Measurements from ENCODE around the gene PRSS50.

The PRSS50 gene

DNA sequence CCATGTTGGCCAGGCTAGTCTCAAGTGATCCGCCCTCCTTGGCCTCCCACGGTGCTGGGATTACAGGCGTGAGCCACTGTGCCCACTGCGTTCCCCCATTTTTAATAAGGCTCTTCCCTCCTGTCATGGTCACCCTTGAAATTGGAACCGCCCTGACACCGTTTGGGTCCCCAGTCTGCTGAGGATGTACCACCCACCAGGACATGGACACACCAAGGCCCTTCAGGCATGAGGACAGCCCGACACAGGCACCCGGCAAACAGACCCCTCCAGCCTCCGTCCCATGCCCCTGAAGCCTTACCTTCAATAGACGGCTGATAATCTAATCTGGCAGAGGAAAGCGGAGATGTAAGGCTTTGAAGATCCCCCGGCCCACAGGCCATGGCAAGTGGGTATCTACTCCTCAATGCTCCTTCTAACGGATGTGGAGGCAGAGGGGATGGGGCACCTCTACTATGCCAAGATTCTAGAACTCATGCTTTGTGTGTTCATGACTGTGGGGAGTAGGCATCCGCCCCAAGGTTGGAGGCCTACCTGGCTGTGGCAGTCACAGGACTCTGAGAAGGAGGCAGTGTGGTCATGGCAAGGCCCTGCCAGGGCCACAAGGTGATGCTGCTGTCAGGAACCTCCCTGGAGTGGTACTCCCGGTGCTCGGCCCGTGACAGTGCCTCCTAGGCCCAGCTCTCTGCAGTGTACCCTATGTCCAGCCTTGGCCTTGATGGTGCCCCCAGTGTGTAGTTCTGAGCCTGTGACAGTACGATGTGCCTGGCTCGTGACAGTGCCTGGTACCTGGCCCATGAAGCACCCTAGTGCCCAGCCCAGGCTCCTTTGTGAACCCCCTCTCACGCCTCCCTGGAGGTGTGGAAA lies 18.6 kb upstream of the PRSS50 start:
- TF ChIP-seq CTCF (IDR thresholded peaks at IDR 0.05; ENCODE audit: borderline replicate concordance, insufficient read depth, low read depth, low read length) = no peak
- no peak overlapping the region for H3K4me3 ChIP-seq (ENCODE audit: low read depth, low read length)

DNA sequence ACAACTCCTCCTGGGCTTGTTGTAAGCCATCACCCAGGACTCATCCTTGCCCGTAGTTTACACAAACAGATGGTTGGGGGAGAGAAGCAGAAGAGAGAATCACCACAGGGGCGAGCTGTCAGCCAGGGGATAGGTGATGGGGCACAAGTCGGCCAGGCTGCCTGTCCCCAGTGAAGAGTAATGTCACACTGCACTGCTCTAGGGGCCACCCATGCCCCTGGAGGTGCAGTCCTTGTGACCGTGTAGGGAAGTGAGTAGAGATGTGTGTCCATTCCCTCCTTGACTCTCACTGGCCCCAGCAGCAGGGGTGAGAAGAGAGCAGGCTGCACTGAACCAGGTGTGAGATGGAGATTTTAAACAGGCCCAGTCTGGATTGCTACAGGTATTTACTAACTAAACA lies 17.1 kb upstream of the PRSS50 start:
- TF ChIP-seq CTCF (IDR thresholded peaks at IDR 0.05; ENCODE audit: borderline replicate concordance, insufficient read depth, low read depth, low read length) = no peak
- H3K4me3 ChIP-seq (ENCODE audit: low read depth, low read length) = no peak overlapping the region

- H3K4me3 ChIP-seq (ENCODE audit: low read depth, low read length) = no peak overlapping the region
- TF ChIP-seq CTCF (IDR thresholded peaks at IDR 0.05; ENCODE audit: borderline replicate concordance, insufficient read depth, low read depth, low read length) = no peak
Observed at GRCh38 chr3:46733026-46733800, 15.5 kb upstream of the PRSS50 start.

- H3K4me3 ChIP-seq (ENCODE audit: low read depth, low read length) = no peak overlapping the region
- TF ChIP-seq CTCF (IDR thresholded peaks at IDR 0.05; ENCODE audit: borderline replicate concordance, insufficient read depth, low read depth, low read length) = no peak
Observed at GRCh38 chr3:46731795-46732194, 14.1 kb upstream of the PRSS50 start.

DNA sequence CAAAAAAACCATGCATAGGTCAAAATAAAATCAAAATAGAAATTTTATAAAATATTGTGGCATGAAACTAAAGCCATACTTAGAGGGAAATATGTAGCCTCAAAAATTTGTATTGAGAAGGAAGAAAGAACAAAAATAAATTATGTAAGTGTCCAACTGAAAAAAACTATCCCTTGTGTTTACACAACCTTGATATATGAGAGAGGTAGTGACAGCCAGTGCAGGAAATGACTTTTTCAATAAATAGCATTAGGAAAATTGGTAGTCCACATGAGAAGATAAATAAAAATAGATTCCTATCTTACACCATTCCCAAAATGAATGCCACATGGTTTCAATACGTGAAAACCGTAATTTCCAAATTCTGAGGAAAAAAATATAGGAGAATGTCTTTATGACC lies 13.2 kb upstream of the PRSS50 start:
- TF ChIP-seq CTCF (IDR thresholded peaks at IDR 0.05; ENCODE audit: borderline replicate concordance, insufficient read depth, low read depth, low read length) = no peak
- no peak overlapping the region for H3K4me3 ChIP-seq (ENCODE audit: low read depth, low read length)

GRCh38 chr3:46729038-46729437 lies 11.4 kb upstream of the PRSS50 start:
- H3K4me3 ChIP-seq (ENCODE audit: low read depth, low read length) = no peak overlapping the region
- TF ChIP-seq CTCF (IDR thresholded peaks at IDR 0.05; ENCODE audit: borderline replicate concordance, insufficient read depth, low read depth, low read length) = no peak

Data from GM12875 (cell line).